ENCODE results near the gene LRRC4B. TPM values are rescaled to one million over a fixed set of nuclear protein-coding genes. Genes with fewer than 3 reads are reported as not detected.

Gene LRRC4B
- total RNA-seq, 1 donor from 2014 or later, result 1.0 TPM

DNA sequence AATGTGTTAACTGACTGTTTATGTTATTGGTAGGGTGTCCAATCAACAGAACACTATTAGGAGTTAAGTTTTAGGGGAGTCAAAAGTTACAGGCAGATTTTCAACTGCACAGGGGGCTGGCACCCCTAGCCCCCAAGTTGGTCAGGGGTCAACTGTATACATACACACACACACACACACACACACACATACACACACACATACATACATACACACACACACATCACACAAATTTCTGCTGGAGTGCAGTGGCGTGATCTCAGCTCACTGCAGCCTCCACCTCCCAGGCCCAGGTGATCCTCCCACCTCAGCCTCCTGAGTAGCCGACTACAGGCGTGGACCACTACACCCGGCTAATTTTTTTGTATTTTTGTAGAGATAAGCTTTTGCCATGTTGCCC is 10.2 kb downstream of the LRRC4B start:
- no peak for DNase-seq (ENCODE audit: low spot score, unreplicated experiment)
- Mint-ChIP-seq H3K4me1 (ENCODE audit: low read depth) (peaks cover 6% of the 10 kb centered on the region), H3K4me3 (ENCODE audit: low read depth) (no peak overlapping the region), H3K27ac (no peak overlapping the region), H3K36me3 (ENCODE audit: insufficient read depth) (no peaks in the 10 kb centered on the region), H3K9me3 (ENCODE audit: low read depth) (no peaks in the 10 kb centered on the region), H3K27me3 (peaks cover 55% of the 10 kb centered on the region)
- TF ChIP-seq, protein P1, sequence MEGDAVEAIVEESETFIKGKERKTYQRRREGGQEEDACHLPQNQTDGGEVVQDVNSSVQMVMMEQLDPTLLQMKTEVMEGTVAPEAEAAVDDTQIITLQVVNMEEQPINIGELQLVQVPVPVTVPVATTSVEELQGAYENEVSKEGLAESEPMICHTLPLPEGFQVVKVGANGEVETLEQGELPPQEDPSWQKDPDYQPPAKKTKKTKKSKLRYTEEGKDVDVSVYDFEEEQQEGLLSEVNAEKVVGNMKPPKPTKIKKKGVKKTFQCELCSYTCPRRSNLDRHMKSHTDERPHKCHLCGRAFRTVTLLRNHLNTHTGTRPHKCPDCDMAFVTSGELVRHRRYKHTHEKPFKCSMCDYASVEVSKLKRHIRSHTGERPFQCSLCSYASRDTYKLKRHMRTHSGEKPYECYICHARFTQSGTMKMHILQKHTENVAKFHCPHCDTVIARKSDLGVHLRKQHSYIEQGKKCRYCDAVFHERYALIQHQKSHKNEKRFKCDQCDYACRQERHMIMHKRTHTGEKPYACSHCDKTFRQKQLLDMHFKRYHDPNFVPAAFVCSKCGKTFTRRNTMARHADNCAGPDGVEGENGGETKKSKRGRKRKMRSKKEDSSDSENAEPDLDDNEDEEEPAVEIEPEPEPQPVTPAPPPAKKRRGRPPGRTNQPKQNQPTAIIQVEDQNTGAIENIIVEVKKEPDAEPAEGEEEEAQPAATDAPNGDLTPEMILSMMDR (IDR thresholded peaks at IDR 0.05; ENCODE audit: unreplicated experiment), result no peak

DNA sequence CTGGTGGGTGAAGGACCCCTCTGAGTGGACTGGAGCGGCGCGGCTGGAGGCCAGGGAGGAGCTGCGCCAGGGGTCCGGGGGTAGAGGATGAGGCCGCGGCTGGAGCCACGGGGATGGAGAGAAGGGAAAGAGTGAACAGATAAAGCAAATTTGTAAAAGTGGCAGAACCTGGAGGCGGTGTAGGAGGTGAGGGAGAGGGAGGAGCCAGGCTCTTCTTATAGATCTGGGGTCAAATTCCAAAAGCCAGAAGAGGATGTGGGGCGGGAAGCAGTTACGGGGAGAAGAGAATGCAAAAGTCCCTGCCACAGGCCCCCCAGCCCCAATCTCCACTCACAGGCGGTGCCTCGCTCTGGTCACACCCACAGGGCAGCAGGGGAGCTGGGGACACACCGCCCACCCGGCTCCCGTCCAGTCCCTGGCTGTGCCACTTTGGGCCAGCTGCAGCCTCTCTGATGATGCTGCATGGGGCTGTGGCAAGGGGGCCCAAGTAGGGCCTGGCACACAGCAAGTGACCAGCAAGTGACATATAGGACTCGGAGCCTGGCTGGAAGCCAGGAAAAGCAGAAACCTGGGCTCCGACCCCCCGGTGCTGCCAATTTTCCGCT is 11.1 kb downstream of the LRRC4B start:
- Mint-ChIP-seq H3K27me3 (peaks cover 59% of the 10 kb centered on the region), H3K4me3 (ENCODE audit: low read depth) (peak overlapping the region; percentile 74), H3K27ac (no peak overlapping the region), H3K9me3 (ENCODE audit: low read depth) (no peaks in the 10 kb centered on the region), H3K36me3 (ENCODE audit: insufficient read depth) (no peaks in the 10 kb centered on the region), H3K4me1 (ENCODE audit: low read depth) (peaks cover 6% of the 10 kb centered on the region)
- DNase-seq (ENCODE audit: low spot score, unreplicated experiment), result no peak
- TF ChIP-seq, protein P1 (IDR thresholded peaks at IDR 0.05; ENCODE audit: unreplicated experiment), result no peak

DNA sequence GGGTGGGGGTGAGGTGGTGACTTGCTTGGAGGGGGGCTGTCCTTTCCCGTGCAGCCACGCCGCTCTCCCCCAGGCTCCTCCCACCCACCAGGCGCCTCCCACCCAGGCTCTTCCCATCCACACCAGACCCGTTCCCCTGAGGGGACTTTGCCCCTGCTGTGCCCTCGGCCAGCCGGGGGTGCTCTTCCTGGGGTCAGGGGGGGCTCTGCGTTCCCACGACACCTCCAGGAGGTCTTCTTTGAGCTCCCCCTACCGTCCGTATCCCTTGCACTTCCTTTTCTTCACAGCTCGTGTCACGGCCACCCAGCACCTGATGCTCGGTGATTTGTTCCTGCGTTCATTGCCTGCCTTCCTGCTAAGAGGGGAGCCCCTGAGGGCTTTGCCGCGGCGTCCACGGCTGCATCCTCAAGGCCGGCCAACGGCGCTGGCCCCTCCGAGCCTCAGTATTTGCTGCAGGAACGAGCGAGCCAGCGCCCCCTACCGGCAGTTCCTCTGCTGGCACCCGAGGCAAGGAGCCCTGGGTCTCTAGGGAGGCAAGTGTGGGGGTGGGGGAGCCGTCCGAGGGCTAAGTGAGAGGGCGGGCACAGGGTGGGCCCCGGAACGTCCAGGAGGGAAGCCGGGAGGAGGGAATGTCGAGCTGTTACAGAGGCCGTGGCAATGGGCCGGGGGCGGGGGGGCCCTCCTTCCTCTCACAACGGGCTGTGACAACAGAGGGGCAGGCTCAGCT is 11.8 kb downstream of the LRRC4B start:
- TF ChIP-seq, protein P1 (IDR thresholded peaks at IDR 0.05; ENCODE audit: unreplicated experiment), result peak; percentile 89
- Mint-ChIP-seq H3K4me1 (ENCODE audit: low read depth) (peaks cover 8% of the 10 kb centered on the region), H3K4me3 (ENCODE audit: low read depth) (peak overlapping the region; percentile 74), H3K27ac (no peak overlapping the region), H3K9me3 (ENCODE audit: low read depth) (no peaks in the 10 kb centered on the region), H3K36me3 (ENCODE audit: insufficient read depth) (no peaks in the 10 kb centered on the region), H3K27me3 (peaks cover 64% of the 10 kb centered on the region)
- DNase-seq (ENCODE audit: low spot score, unreplicated experiment), result peak; percentile 93

DNA sequence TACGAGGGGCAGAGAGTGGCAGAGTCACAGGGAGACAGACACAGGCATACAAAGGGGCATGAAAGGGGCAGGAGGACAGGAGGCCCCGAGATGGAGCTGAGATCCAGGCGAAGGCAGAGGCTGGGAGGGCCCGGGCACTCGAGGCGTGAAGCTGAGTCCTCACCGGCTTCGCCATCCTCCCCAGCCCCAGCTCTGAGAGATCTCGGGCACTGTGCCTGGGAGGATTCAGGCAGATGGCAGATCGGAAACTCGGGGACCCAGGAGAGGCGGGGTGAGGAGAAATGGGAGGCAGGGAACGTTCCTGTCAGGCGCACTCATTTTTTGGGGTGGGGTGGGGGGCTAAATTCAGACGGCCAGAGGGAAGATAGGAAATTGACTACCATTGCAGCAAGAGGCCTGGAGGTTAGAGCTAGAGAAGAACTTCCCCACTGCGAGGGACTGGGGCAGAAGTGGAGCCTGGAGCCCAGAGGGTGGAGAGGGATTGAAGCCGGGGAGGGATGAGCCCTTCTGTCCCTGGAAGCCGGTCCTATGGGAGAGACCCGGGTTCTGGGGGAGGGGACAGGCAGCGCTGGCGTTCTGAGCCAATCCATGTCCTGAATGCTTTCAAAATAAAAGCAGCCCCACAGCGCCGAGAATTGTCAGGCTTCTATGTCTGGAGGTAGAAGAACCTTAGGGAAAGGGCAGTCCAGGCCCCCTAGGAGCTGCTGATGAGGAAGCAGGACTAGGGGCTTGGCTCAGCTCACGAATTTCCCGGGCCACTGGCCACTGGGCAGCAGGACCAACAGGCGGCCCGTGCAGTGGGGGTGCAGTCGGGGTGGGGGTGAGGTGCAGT is 12.6 kb downstream of the LRRC4B start:
- Mint-ChIP-seq H3K27ac (no peak overlapping the region), H3K36me3 (ENCODE audit: insufficient read depth) (no peaks in the 10 kb centered on the region), H3K9me3 (ENCODE audit: low read depth) (no peaks in the 10 kb centered on the region), H3K4me1 (ENCODE audit: low read depth) (peaks cover 8% of the 10 kb centered on the region), H3K4me3 (ENCODE audit: low read depth) (peak overlapping the region; percentile 74), H3K27me3 (peaks cover 63% of the 10 kb centered on the region)
- TF ChIP-seq, protein P1 (IDR thresholded peaks at IDR 0.05; ENCODE audit: unreplicated experiment), result no peak
- DNase-seq (ENCODE audit: low spot score, unreplicated experiment), result no peak

DNA sequence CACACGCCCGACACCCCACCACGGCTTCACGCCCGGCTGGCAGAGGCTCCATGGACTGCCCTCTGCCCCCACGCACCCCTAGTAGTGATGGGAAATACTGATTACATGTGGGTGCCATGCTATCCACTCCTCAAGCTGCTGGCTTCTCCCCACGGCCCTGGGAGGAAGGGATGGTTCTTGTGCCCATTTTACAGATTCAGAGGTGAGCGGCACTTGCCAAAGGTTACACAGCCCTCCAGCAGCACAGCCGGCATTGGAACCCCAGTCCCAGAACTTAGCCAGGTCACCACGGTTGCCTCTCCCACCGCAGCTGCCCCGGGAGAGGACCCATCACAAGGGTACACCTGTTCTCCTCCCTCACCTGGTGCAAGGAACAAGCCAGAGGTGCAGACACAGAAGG is 13.2 kb downstream of the LRRC4B start:
- Mint-ChIP-seq H3K27ac (no peak overlapping the region), H3K4me3 (ENCODE audit: low read depth) (no peak overlapping the region), H3K4me1 (ENCODE audit: low read depth) (peaks cover 8% of the 10 kb centered on the region), H3K9me3 (ENCODE audit: low read depth) (no peaks in the 10 kb centered on the region), H3K36me3 (ENCODE audit: insufficient read depth) (no peaks in the 10 kb centered on the region), H3K27me3 (peaks cover 65% of the 10 kb centered on the region)
- no peak for DNase-seq (ENCODE audit: low spot score, unreplicated experiment)
- TF ChIP-seq, protein P1 (IDR thresholded peaks at IDR 0.05; ENCODE audit: unreplicated experiment), result no peak

Measured in progenitor cell of endocrine pancreas (in vitro differentiated cells).